HFFc6 (cell line): Measurements from ENCODE around the gene CFAP251. TPM values are rescaled to one million over a fixed set of nuclear protein-coding genes. Genes with fewer than 3 reads are reported as not detected.
"Not testable (repeated sequence)": the region's sequence is repeated elsewhere in the genome, so short reads cannot be mapped to it uniquely, and the experiment has no call there.

Experiments
- DNase-seq: peaks from one replicate; pipeline ENCODE4 v3.0.0-alpha.2; 2018
- H3K27ac Mint-ChIP-seq: 2 replicates; pipeline ENCODE4 v1.8.0; 2020; ENCODE audit warnings: mild to moderate bottlenecking, mixed read lengths
- H3K27me3 Mint-ChIP-seq: 2 replicates; pipeline ENCODE4 v1.8.0; 2021; ENCODE audit warnings: mild to moderate bottlenecking, moderate library complexity, mixed read lengths; ENCODE audit not compliant: insufficient read depth
- H3K36me3 Mint-ChIP-seq: 2 replicates; pipeline ENCODE4 v1.8.0; 2021; ENCODE audit warnings: low read depth, mixed read lengths
- H3K4me1 Mint-ChIP-seq: 2 replicates; pipeline ENCODE4 v1.8.0; 2020; ENCODE audit warnings: low read depth, mixed read lengths
- H3K4me3 Mint-ChIP-seq: 2 replicates; pipeline ENCODE4 v1.8.0; 2020; ENCODE audit warnings: mild to moderate bottlenecking, moderate library complexity, mixed read lengths
- H3K9me3 Mint-ChIP-seq: 2 replicates; pipeline ENCODE4 v1.8.0; 2020; ENCODE audit warnings: mild to moderate bottlenecking, mixed read lengths
- CTCF ChIP-seq: fragments of 200-600 bp; sonication (generic); IDR thresholded peaks from 2 replicates; pipeline ENCODE4 v1.5.0; 2021; ENCODE audit warnings: antibody characterized with exemption, mild to moderate bottlenecking
- total RNA-seq, 6 experiments: library from RNA; stranded (reverse); fragmentation: NEBNext Ultra II Directional; extraction: Animal tissue kit (Norgen Biotek cat#: 25700); gene quantifications; 2 replicates in 1 of 6; 3 replicates in 5 of 6; pipeline ENCODE4 v1.2.3, GENCODE V29; 2021

Gene CFAP251
- total RNA-seq, 6 experiments from 2014 or later: 0.66 to 4.2 (median 3.3) TPM

GRCh38 chr12:122031342-122032216 lies 113.2 kb downstream of the CFAP251 start:
- no peaks in the 10 kb centered on the region for H3K9me3 Mint-ChIP-seq
- no peak overlapping the region for H3K4me3 Mint-ChIP-seq
- peaks cover 6% of the 10 kb centered on the region for H3K36me3 Mint-ChIP-seq
- no peak overlapping the region for H3K27ac Mint-ChIP-seq
- peak; percentile 86 for TF ChIP-seq CTCF
- H3K4me1 Mint-ChIP-seq: no peaks in the 10 kb centered on the region
- H3K27me3 Mint-ChIP-seq: no peaks in the 10 kb centered on the region
- DNase-seq: no peak

GRCh38 chr12:122032580-122032979 lies 114.2 kb downstream of the CFAP251 start:
- Mint-ChIP-seq H3K4me1 (no peaks in the 10 kb centered on the region), H3K4me3 (no peak overlapping the region)

GRCh38 chr12:122035292-122035691 lies 116.9 kb downstream of the CFAP251 start:
- Mint-ChIP-seq H3K4me3 (no peak overlapping the region), H3K4me1 (no peaks in the 10 kb centered on the region), H3K27ac (no peak overlapping the region), H3K36me3 (peaks cover 6% of the 10 kb centered on the region), H3K27me3 (no peaks in the 10 kb centered on the region), H3K9me3 (no peaks in the 10 kb centered on the region)
- DNase-seq: no peak
- TF ChIP-seq CTCF: no peak

More at GRCh38 chr12:122032580-122032979, 114.2 kb downstream of the CFAP251 start:
- Mint-ChIP-seq H3K9me3 (no peaks in the 10 kb centered on the region), H3K36me3 (peaks cover 6% of the 10 kb centered on the region), H3K27me3 (no peaks in the 10 kb centered on the region), H3K27ac (no peak overlapping the region)
- no peak for TF ChIP-seq CTCF
- no peak for DNase-seq

GRCh38 chr12:122036153-122036552 lies 117.8 kb downstream of the CFAP251 start:
- H3K9me3 Mint-ChIP-seq: no peaks in the 10 kb centered on the region
- H3K27ac Mint-ChIP-seq: no peak overlapping the region
- no peaks in the 10 kb centered on the region for H3K4me1 Mint-ChIP-seq
- no peak for TF ChIP-seq CTCF
- no peak for DNase-seq
- no peak overlapping the region for H3K4me3 Mint-ChIP-seq
- no peaks in the 10 kb centered on the region for H3K27me3 Mint-ChIP-seq
- peaks cover 6% of the 10 kb centered on the region for H3K36me3 Mint-ChIP-seq

GRCh38 chr12:122040579-122041386 lies 122.4 kb downstream of the CFAP251 start:
- no peak for DNase-seq
- H3K4me3 Mint-ChIP-seq: no peak overlapping the region
- H3K4me1 Mint-ChIP-seq: no peaks in the 10 kb centered on the region
- H3K27me3 Mint-ChIP-seq: no peaks in the 10 kb centered on the region
- peaks cover 6% of the 10 kb centered on the region for H3K36me3 Mint-ChIP-seq
- H3K27ac Mint-ChIP-seq: 0 out of 2 replicates have a peak overlapping the region, but pooled peaks have one; percentile 11
- TF ChIP-seq CTCF: no peak
- H3K9me3 Mint-ChIP-seq: no peaks in the 10 kb centered on the region

GRCh38 chr12:122041458-122041857 lies 123.1 kb downstream of the CFAP251 start:
- H3K4me1 Mint-ChIP-seq, H3K4me3 Mint-ChIP-seq, H3K27ac Mint-ChIP-seq, H3K36me3 Mint-ChIP-seq, H3K27me3 Mint-ChIP-seq, H3K9me3 Mint-ChIP-seq, DNase-seq: not testable (repeated sequence)
